Left forelimb (tissue), 1 donor: ENCODE measurements around the gene CDC42BPA.
A peak's percentile ranks its signal among the peaks of the same experiment; 100 is the strongest.

Experiments used
- DNase-seq: peaks from one replicate; pipeline ENCODE4 v3.0.0-alpha.2; 2018; ENCODE audit warnings: low spot score

Gene CDC42BPA

GRCh38 chr1:227333423-227333822, 15.1 kb upstream of the CDC42BPA start:
- DNase-seq = no peak

GRCh38 chr1:227330279-227331076, 12.2 kb upstream of the CDC42BPA start:
- DNase-seq = no peak

- DNase-seq = no peak
Observed at GRCh38 chr1:227328405-227329019, 10.2 kb upstream of the CDC42BPA start.

- DNase-seq = no peak
Observed at GRCh38 chr1:227325156-227325555, 6.9 kb upstream of the CDC42BPA start.

- no peak for DNase-seq
Observed at GRCh38 chr1:227323967-227324268, 5.6 kb upstream of the CDC42BPA start.

GRCh38 chr1:227323171-227323966, 5.1 kb upstream of the CDC42BPA start:
- no peak for DNase-seq

GRCh38 chr1:227322376-227322775, 4.1 kb upstream of the CDC42BPA start:
- DNase-seq = no peak

GRCh38 chr1:227321035-227321434, 2.7 kb upstream of the CDC42BPA start:
- DNase-seq = no peak

- DNase-seq = no peak
Observed at GRCh38 chr1:227320476-227320875, 2.2 kb upstream of the CDC42BPA start.

GRCh38 chr1:227318853-227319607, 738 bp upstream of the CDC42BPA start:
- DNase-seq = no peak

GRCh38 chr1:227317523-227318015, 723 bp downstream of the CDC42BPA start:
- peak; percentile 79 for DNase-seq

GRCh38 chr1:227317011-227317451, 1.3 kb downstream of the CDC42BPA start:
- no peak for DNase-seq

- DNase-seq = no peak
Observed at GRCh38 chr1:227316456-227316855, 1.8 kb downstream of the CDC42BPA start.

- no peak for DNase-seq
Observed at GRCh38 chr1:227315629-227316346, 2.5 kb downstream of the CDC42BPA start.

GRCh38 chr1:227314014-227314848, 4.1 kb downstream of the CDC42BPA start:
- no peak for DNase-seq

GRCh38 chr1:227312361-227313025, 5.8 kb downstream of the CDC42BPA start:
- no peak for DNase-seq

GRCh38 chr1:227311389-227312001, 6.8 kb downstream of the CDC42BPA start:
- no peak for DNase-seq

GRCh38 chr1:227308367-227309336, 9.6 kb downstream of the CDC42BPA start:
- DNase-seq = no peak
